GM12878 (cell line): ENCODE data around the gene LDLRAP1. TPM values are rescaled to one million over a fixed set of nuclear protein-coding genes. Genes with fewer than 3 reads are reported as not detected.

Experiments
- ATAC-seq: fragments of 200-7000 bp; cut with Tn5 transposase; 3 replicates; pipeline ENCODE4 v1.9.1; 2020; ENCODE audit warnings: mild to moderate bottlenecking, moderate library complexity
- BruUV-seq: library from RNA; stranded (reverse); fragments of 400-500 nt; replicated peaks from 2 replicates; lab custom pipeline; 2021; lab: Mats Ljungman, UMichigan
- CTCF ChIA-PET: fragments of 300-600 bp; sonication (Branson Sonifier 250); formaldehyde crosslinking; extraction: SDS; loops from one replicate; lab custom pipeline; 2021; ENCODE audit warnings: inconsistent platforms; lab: Yijun Ruan, JAX
- POLR2A ChIA-PET: fragments of 350-600 bp; formaldehyde crosslinking; extraction: SDS; loops from one replicate; lab custom pipeline; 2021; ENCODE audit warnings: inconsistent platforms; lab: Charles Lee
- RAD21 ChIA-PET: fragments of 300-600 bp; sonication (Branson Sonifier 250); formaldehyde crosslinking; loops from one replicate; lab custom pipeline; 2023; ENCODE audit warnings: antibody characterized with exemption; ENCODE audit not compliant: unreplicated experiment; lab: Charles Lee
- SMC1A ChIA-PET: fragments of 300-600 bp; sonication (Branson Sonifier 250); formaldehyde crosslinking; loops from one replicate; lab custom pipeline; 2023; ENCODE audit not compliant: unreplicated experiment, uncharacterized antibody; lab: Charles Lee
- DNase-seq: peaks from one replicate; pipeline ENCODE4 v3.0.0-alpha.2; 2011; ENCODE audit warnings: low read depth, low spot score
- FAIRE-seq: peaks from 3 replicates; lab custom pipeline; 2011; peaks lifted over from hg19 to GRCh38; lab: Jason Lieb, UNC
- H2AFZ ChIP-seq: 2 replicates; pipeline ENCODE4 v1.6.0; 2011; ENCODE audit warnings: low read depth, low read length, control low read depth; ENCODE audit not compliant: control insufficient read depth
- H3K27ac ChIP-seq: 2 replicates; pipeline ENCODE4 v1.5.1; 2011; ENCODE audit warnings: control low read depth; ENCODE audit not compliant: control insufficient read depth, insufficient read depth
- H3K27me3 ChIP-seq, 2 experiments: replicated peaks in 1 of 2; 2 replicates each; pipeline versions ENCODE4 v1.6.0 to v1.6.1; 2011; ENCODE audit warnings: low read length in 1 of 2; ENCODE audit not compliant: control insufficient read depth in 2 of 2, insufficient read depth in 2 of 2
- H3K36me3 ChIP-seq, 2 experiments: 2 replicates each; pipeline ENCODE4 v1.5.1; 2011; ENCODE audit warnings: low read length in 1 of 2; ENCODE audit not compliant: control insufficient read depth in 2 of 2, insufficient read depth in 2 of 2
- H3K4me1 ChIP-seq: 2 replicates; pipeline ENCODE4 v1.6.1; 2011; ENCODE audit warnings: mild to moderate bottlenecking, low read length, moderate library complexity, mixed read lengths; ENCODE audit not compliant: control insufficient read depth, insufficient read depth
- H3K4me2 ChIP-seq: 2 replicates; pipeline ENCODE4 v1.6.0; 2011; ENCODE audit warnings: control low read depth; ENCODE audit not compliant: control insufficient read depth, insufficient read depth
- H3K4me3 ChIP-seq: fragments of 200-600 bp; sonication (generic); 2 replicates; pipeline ENCODE4 v1.5.1; 2016
- H3K79me2 ChIP-seq: 2 replicates; pipeline ENCODE4 v1.6.0; 2011; ENCODE audit warnings: low read length; ENCODE audit not compliant: control insufficient read depth, insufficient read depth
- H3K9ac ChIP-seq: 2 replicates; pipeline ENCODE4 v1.8.0; 2011; ENCODE audit warnings: low read length, control low read depth, mixed read lengths; ENCODE audit not compliant: control insufficient read depth, insufficient read depth
- H3K9me3 ChIP-seq: replicated peaks from 3 replicates; pipeline ENCODE4 v1.5.1; 2011; ENCODE audit warnings: mild to moderate bottlenecking, low read length; ENCODE audit not compliant: control insufficient read depth, insufficient read depth
- H4K20me1 ChIP-seq: 2 replicates; pipeline ENCODE4 v1.6.0; 2011; ENCODE audit not compliant: control insufficient read depth, insufficient read depth
- BHLHE40 ChIP-seq, 2 experiments: fragments of 450-650 bp in 1 of 2; IDR thresholded peaks; 2 replicates each; pipeline ENCODE4 v1.6.1; 2011 to 2017; ENCODE audit warnings: low read depth in 2 of 2, borderline replicate concordance in 1 of 2, improper control_type of control experiment in 1 of 2, low read length in 1 of 2, mild to moderate bottlenecking in 1 of 2
- CHD1 ChIP-seq: IDR thresholded peaks from 2 replicates; pipeline ENCODE4 v1.6.1; 2012; ENCODE audit warnings: low read depth, low read length, improper control_type of control experiment
- E2F8 ChIP-seq: fragments of 450-650 bp; IDR thresholded peaks from 2 replicates; pipeline ENCODE4 v1.6.1; 2018; ENCODE audit warnings: mild to moderate bottlenecking, low read depth, moderate library complexity; ENCODE audit not compliant: partially characterized antibody
- EP300 ChIP-seq, 2 experiments: fragments of 150-350 bp in 1 of 2; IDR thresholded peaks; 2 replicates each; pipeline ENCODE4 v1.6.1; 2011 to 2012; ENCODE audit warnings: low read depth in 2 of 2, low read length in 2 of 2, borderline replicate concordance in 1 of 2, improper control_type of control experiment in 1 of 2, inconsistent platforms in 1 of 2; ENCODE audit not compliant: control insufficient read depth in 1 of 2
- ETV6 ChIP-seq, 2 experiments: fragments of 450-650 bp in 1 of 2; IDR thresholded peaks in 1 of 2; conservative IDR thresholded peaks in 1 of 2; 2 replicates each; pipeline ENCODE4 v1.6.1; 2014; ENCODE audit warnings: antibody characterized with exemption in 1 of 2, borderline replicate concordance in 1 of 2, low read depth in 1 of 2, mild to moderate bottlenecking in 1 of 2, moderate library complexity in 1 of 2
- IRF4 ChIP-seq: IDR thresholded peaks from 2 replicates; pipeline ENCODE4 v1.6.1; 2011; ENCODE audit warnings: low read depth, low read length
- MEF2A ChIP-seq: IDR thresholded peaks from 2 replicates; pipeline ENCODE4 v1.6.1; 2011; ENCODE audit warnings: low read depth, mild to moderate bottlenecking, low read length, moderate library complexity; ENCODE audit not compliant: insufficient read depth
- MLLT1 ChIP-seq: fragments of 450-650 bp; IDR thresholded peaks from 2 replicates; pipeline ENCODE4 v1.6.1; 2016; ENCODE audit warnings: mild to moderate bottlenecking
- NFYB ChIP-seq: IDR thresholded peaks from 2 replicates; pipeline ENCODE4 v1.6.1; 2011; ENCODE audit warnings: low read depth, mild to moderate bottlenecking, low read length, improper control_type of control experiment, moderate library complexity; ENCODE audit not compliant: insufficient read depth
- PBX3 ChIP-seq: IDR thresholded peaks from 2 replicates; pipeline ENCODE4 v1.6.1; 2011; ENCODE audit warnings: mild to moderate bottlenecking, low read depth, low read length, moderate library complexity; ENCODE audit not compliant: insufficient replicate concordance
- USF1 ChIP-seq: IDR thresholded peaks from 2 replicates; pipeline ENCODE4 v1.6.1; 2011; ENCODE audit warnings: borderline replicate concordance, low read depth, mild to moderate bottlenecking, moderate library complexity, mixed read lengths, low read length; ENCODE audit not compliant: insufficient read depth; ENCODE audit errors: extremely low read length
- USF2 ChIP-seq: IDR thresholded peaks from 2 replicates; pipeline ENCODE4 v1.6.1; 2011; ENCODE audit warnings: low read depth, low read length, improper control_type of control experiment, borderline replicate concordance
- YY1 ChIP-seq: IDR thresholded peaks from 2 replicates; pipeline ENCODE4 v1.6.1; 2011; ENCODE audit warnings: low read depth, mild to moderate bottlenecking, low read length
- WGBS: methylation state at CpG from one replicate; pipeline ENCODE4 v1.1.6; 2016; ENCODE audit warnings: low lambda C conversion rate; ENCODE audit not compliant: insufficient replicate concordance, insufficient coverage; ENCODE audit errors: missing lambda C conversion rate; 5-methylcytosine and 5-hydroxymethylcytosine counted together
- in situ Hi-C: fragments of 300-500 bp; cut with MboI; formaldehyde crosslinking; loops from 9 replicates; pipeline ENCODE4 v1.14.3; 2018; ENCODE audit warnings: mixed read lengths
- intact Hi-C: fragments of 100-400 bp; cut with micrococcal nuclease; formaldehyde crosslinking; loops from one replicate; pipeline ENCODE4 v1.14.2; 2022; ENCODE audit not compliant: unreplicated experiment
- polyA plus RNA-seq, 11 experiments: library from polyadenylated mRNA; depleted of rRNA in 4 of 11; unstranded in 6 of 11; stranded (reverse) in 5 of 11; fragments of >200 nt; fragmentation: Nextera tagmentation in 4 of 11; fragmentation: Illumina TruSeq in 1 of 11; extraction: Ambion mirVana in 4 of 11; extraction: Trizol in 1 of 11; gene quantifications; 1 replicate in 1 of 11; 2 replicates in 10 of 11; pipeline versions ENCODE4 v1.2.1 to v1.2.3, GENCODE V29; 2011 to 2016; ENCODE audit warnings: inconsistent platforms in 2 of 11, missing spikeins in 2 of 11, low read depth in 1 of 11
- total RNA-seq, 4 experiments: library from RNA; depleted of rRNA in 3 of 4; stranded (reverse); fragments of >200 nt in 3 of 4; fragmentation: Illumina TruSeq in 1 of 4; extraction: Trizol in 1 of 4; gene quantifications; 2 replicates each; pipeline versions ENCODE4 v1.2.1 to v1.2.3, GENCODE V29; 2013 to 2021

Gene LDLRAP1
- total and polyA plus RNA-seq, 10 of the 15 experiments (the other 5 are each of a cell fraction or from before 2014, with no cell fraction given) = 0.43 to 37.6 (median 22.0) TPM

GRCh38 chr1:25538191-25538767, 5.1 kb upstream of the LDLRAP1 start:
- ATAC-seq (no peak), FAIRE-seq (no peak), DNase-seq (no peak)
- Histone ChIP-seq H3K36me3 (no peaks in the 10 kb centered on the region), H3K4me1 (no peaks in the 10 kb centered on the region), H3K4me3 (no peak overlapping the region), H4K20me1 (no peaks in the 10 kb centered on the region), H3K4me2 (no peak overlapping the region), H3K9ac (no peak overlapping the region), H3K27ac (no peak overlapping the region), H3K79me2 (no peaks in the 10 kb centered on the region), H3K27me3 (peaks cover 1 to 2% of the 10 kb centered on the region in 2 experiments; a peak in 1 of 4 replicates), H3K9me3 (no peaks in the 10 kb centered on the region), H2AFZ (no peak overlapping the region)
- CTCF ChIA-PET = interaction anchor here (0.7 to 1.9 kb wide), 7 partner anchors 9 to 260 kb away, joined by 3 to 6 read pairs (median 4); no protein-coding TSS in a partner anchor
- SMC1A ChIA-PET = interaction anchor here (0.6 to 1.5 kb wide), 3 partner anchors 17 to 60 kb away, joined by 3 to 5 read pairs (median 3); no protein-coding TSS in a partner anchor
- 39% methylated on average over 3 of the region's 4 CpGs for WGBS
- intact Hi-C loops (no loop called here), in situ Hi-C loops (no loop called here)
- POLR2A ChIA-PET = interaction anchor here (0.6 kb wide), 1 partner anchor 200 kb away, joined by 7 read pairs; no protein-coding TSS in a partner anchor
- no TSS peak for BruUV-seq
- RAD21 ChIA-PET = interaction anchor here (0.7 to 1.1 kb wide), 2 partner anchors 10 to 12 kb away, joined by 3 to 4 read pairs; no protein-coding TSS in a partner anchor
- TF ChIP-seq MLLT1 = no peak
- no peak for TF ChIP-seq USF1
- no peak for TF ChIP-seq IRF4
- TF ChIP-seq PBX3 = no peak
- no peak for TF ChIP-seq E2F8
- no peak for TF ChIP-seq ETV6 (conservative IDR thresholded peaks at IDR 0.05 in 1 of 2, IDR thresholded peaks at IDR 0.05 in 1 of 2; ENCODE audit: borderline replicate concordance in 1 of 2, low read depth in 1 of 2)
- TF ChIP-seq USF2 = no peak
- no peak for TF ChIP-seq MEF2A
- no peak for TF ChIP-seq YY1
- TF ChIP-seq NFYB = no peak
- TF ChIP-seq EP300 (IDR thresholded peaks at IDR 0.05; ENCODE audit: borderline replicate concordance in 1 of 2, control insufficient read depth in 1 of 2, low read depth in 2 of 2, low read length in 2 of 2) = no peak
- TF ChIP-seq BHLHE40 (IDR thresholded peaks at IDR 0.05; ENCODE audit: borderline replicate concordance in 1 of 2, low read depth in 2 of 2, low read length in 1 of 2) = no peak
- no peak for TF ChIP-seq CHD1
